ENCODE data around the gene CD52.

- TF ChIP-seq POLR2AphosphoS5 (IDR thresholded peaks at IDR 0.05) (peak in 1 of 3 donors; percentile 67), CTCF (IDR thresholded peaks at IDR 0.05 in 8 of 11, conservative IDR thresholded peaks at IDR 0.05 in 3 of 11) (no peak), POLR2A (IDR thresholded peaks at IDR 0.05) (no peak)
Measured at GRCh38 chr1:26324550-26324949, 6.8 kb downstream of the CD52 start.

Data from spleen (tissue), 7 donors.